ENCODE results near the gene MSMB. TPM values are rescaled to one million over a fixed set of nuclear protein-coding genes. Genes with fewer than 3 reads are reported as not detected.

MSMB gene
- total RNA-seq, 1 experiment from 2014 or later: not detected

GRCh38 chr10:46029461-46030030 lies 16.5 kb downstream of the MSMB start (continued):
- no peak for TF ChIP-seq ZNF416 (CRISPR knock-in tag; IDR thresholded peaks at IDR 0.05)
- no peak for TF ChIP-seq AR (CRISPR knock-in tag; IDR thresholded peaks at IDR 0.05)
- no peak for TF ChIP-seq ZNF512 (CRISPR knock-in tag; IDR thresholded peaks at IDR 0.05; ENCODE audit: borderline replicate concordance)

- TF ChIP-seq FOXP1 (CRISPR knock-in tag; IDR thresholded peaks at IDR 0.05; ENCODE audit: borderline replicate concordance) (no peak), RORB (CRISPR knock-in tag; IDR thresholded peaks at IDR 0.05) (no peak), STAT6 (CRISPR knock-in tag; conservative IDR thresholded peaks at IDR 0.05; ENCODE audit: low read depth) (no peak), ETV6 (CRISPR knock-in tag; IDR thresholded peaks at IDR 0.05) (no peak), TP53 (CRISPR knock-in tag; IDR thresholded peaks at IDR 0.05) (no peak), KAT7 (CRISPR knock-in tag; IDR thresholded peaks at IDR 0.05; ENCODE audit: borderline replicate concordance) (no peak), FOXK1 (CRISPR knock-in tag; IDR thresholded peaks at IDR 0.05) (no peak)
- peaks cover 26% of the 10 kb centered on the region for H3K4me1 Mint-ChIP-seq
- CTCF ChIA-PET: interaction anchor here (0.5 to 1.7 kb wide), 7 partner anchors 9 to 939 kb away, joined by 3 to 9 read pairs (median 4); no protein-coding TSS in a partner anchor
Observed at GRCh38 chr10:46028584-46029460, 17.2 kb downstream of the MSMB start.

GRCh38 chr10:46026106-46026505 lies 20.0 kb downstream of the MSMB start:
- H3K4me3 Mint-ChIP-seq: no peak overlapping the region
- ChIA-PET CTCF (no interaction called here), POLR2A (no interaction called here)
- no peak for DNase-seq (ENCODE audit: low spot score)
- H3K27me3 Mint-ChIP-seq (ENCODE audit: low read depth): no peaks in the 10 kb centered on the region
- H3K9me3 Mint-ChIP-seq: no peaks in the 10 kb centered on the region
- no peaks in the 10 kb centered on the region for H3K36me3 Mint-ChIP-seq
- ATAC-seq: no peak
- peaks cover 39% of the 10 kb centered on the region for H3K4me1 Mint-ChIP-seq
- no peak for TF ChIP-seq FOXK1 (CRISPR knock-in tag; IDR thresholded peaks at IDR 0.05)
- TF ChIP-seq ERG (CRISPR knock-in tag; IDR thresholded peaks at IDR 0.05): no peak
- no peak for TF ChIP-seq ZBTB43 (CRISPR knock-in tag; IDR thresholded peaks at IDR 0.05)
- TF ChIP-seq HMGXB4 (CRISPR knock-in tag; IDR thresholded peaks at IDR 0.05): no peak
- no peak for TF ChIP-seq SOX15 (CRISPR knock-in tag; IDR thresholded peaks at IDR 0.05)
- no peak overlapping the region for H3K27ac Mint-ChIP-seq

More at GRCh38 chr10:46028584-46029460, 17.2 kb downstream of the MSMB start:
- H3K9me3 Mint-ChIP-seq: no peaks in the 10 kb centered on the region
- ATAC-seq: peak; percentile 11
- no peaks in the 10 kb centered on the region for H3K36me3 Mint-ChIP-seq
- H3K4me3 Mint-ChIP-seq: peak overlapping the region; percentile 89
- POLR2A ChIA-PET: no interaction called here
- no peak for DNase-seq (ENCODE audit: low spot score)
- no peaks in the 10 kb centered on the region for H3K27me3 Mint-ChIP-seq (ENCODE audit: low read depth)
- no peak overlapping the region for H3K27ac Mint-ChIP-seq
